A549 (cell line): ENCODE data around the gene ELMOD1.

ENCODE experiments used
- CEBPB ChIP-seq, 2 experiments: fragments of >200 bp in 1 of 2; sonication (Bioruptor Twin) in 1 of 2; formaldehyde crosslinking in 1 of 2; IDR thresholded peaks; 2 replicates each; pipeline ENCODE4 v1.6.1; 2012 to 2016
- EP300 ChIP-seq, 2 experiments: fragments of >200 bp; sonication (Bioruptor Twin); formaldehyde crosslinking; IDR thresholded peaks; 2 replicates in 1 of 2; 3 replicates in 1 of 2; pipeline ENCODE4 v1.6.1; 2016 to 2017
- FOSL2 ChIP-seq, 2 experiments: fragments of 450-650 bp in 1 of 2; fragments of >200 bp in 1 of 2; sonication (Bioruptor Twin) in 1 of 2; formaldehyde crosslinking; IDR thresholded peaks; 2 replicates each; pipeline versions ENCODE4 v1.5.0 to v1.6.1; 2016 to 2020; ENCODE audit warnings: mild to moderate bottlenecking in 1 of 2, moderate library complexity in 1 of 2
- POLR2A ChIP-seq: IDR thresholded peaks from 2 replicates; pipeline ENCODE4 v1.6.1; 2012; ENCODE audit warnings: mild to moderate bottlenecking, low read length
- RAD21 ChIP-seq, 2 experiments: fragments of >200 bp in 1 of 2; sonication (Bioruptor Twin) in 1 of 2; formaldehyde crosslinking in 1 of 2; IDR thresholded peaks in 1 of 2; conservative IDR thresholded peaks in 1 of 2; 2 replicates in 1 of 2; 3 replicates in 1 of 2; pipeline ENCODE4 v1.6.1; 2012 to 2018; ENCODE audit warnings: inconsistent platforms in 1 of 2
- SMC3 ChIP-seq: fragments of >200 bp; sonication (Bioruptor Twin); formaldehyde crosslinking; IDR thresholded peaks from 3 replicates; pipeline ENCODE4 v1.6.1; 2018; ENCODE audit warnings: inconsistent platforms
- TF ChIP-seq, protein P1 (sequence below): fragments of >200 bp; sonication (Bioruptor Twin); formaldehyde crosslinking; IDR thresholded peaks from 3 replicates; pipeline ENCODE4 v1.5.1; 2016
- TF ChIP-seq, protein P2 (sequence below): fragments of 200-600 bp; sonication (generic); IDR thresholded peaks from 2 replicates; pipeline ENCODE4 v1.6.1; 2016; ENCODE audit warnings: antibody characterized with exemption, mild to moderate bottlenecking, moderate library complexity
- TF ChIP-seq, protein P3 (sequence below): IDR thresholded peaks from 2 replicates; pipeline ENCODE4 v1.6.1; 2012

DNA sequence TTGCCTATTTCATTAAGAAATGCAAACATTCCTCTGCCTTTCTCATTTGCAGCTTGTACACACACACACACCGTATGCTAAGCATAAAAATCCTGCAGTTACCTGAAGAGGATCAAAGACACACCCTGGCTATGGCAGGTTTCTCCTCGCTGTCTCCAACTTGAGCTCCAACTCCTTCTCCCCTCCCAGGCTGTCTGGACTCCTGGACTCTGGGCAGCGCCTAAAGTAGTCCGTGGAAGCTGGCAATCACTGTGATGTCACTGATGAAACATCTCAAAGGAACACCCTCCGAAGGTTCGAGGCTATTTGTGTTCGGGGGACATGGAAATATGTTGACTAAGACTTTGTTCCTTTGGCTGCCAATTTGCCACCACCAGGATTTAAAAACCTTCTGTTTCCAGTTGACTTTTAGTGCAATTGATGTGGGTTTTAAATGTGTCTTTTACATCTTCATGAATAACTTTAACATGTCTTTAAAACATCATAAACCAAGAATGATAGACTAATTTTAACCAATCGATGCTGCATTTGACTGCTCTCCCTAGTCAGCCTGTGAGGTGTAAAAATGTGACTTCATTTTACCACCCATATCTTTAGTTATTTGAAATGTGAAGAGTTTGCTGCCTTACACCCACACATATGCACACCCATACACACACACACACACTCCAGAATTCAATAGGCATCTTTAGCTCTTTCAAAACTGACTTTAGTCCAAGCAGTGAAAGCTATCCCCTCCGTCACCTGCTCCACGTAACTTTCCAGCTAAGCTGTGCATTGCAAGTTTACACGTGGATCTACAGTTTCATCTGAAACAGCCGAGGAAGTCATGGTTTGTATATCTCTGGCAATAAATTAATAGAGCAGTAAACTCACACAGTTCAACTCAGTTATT is 121.2 kb downstream of the ELMOD1 start, which contains the start of gene SLN:
- TF ChIP-seq, protein P1, sequence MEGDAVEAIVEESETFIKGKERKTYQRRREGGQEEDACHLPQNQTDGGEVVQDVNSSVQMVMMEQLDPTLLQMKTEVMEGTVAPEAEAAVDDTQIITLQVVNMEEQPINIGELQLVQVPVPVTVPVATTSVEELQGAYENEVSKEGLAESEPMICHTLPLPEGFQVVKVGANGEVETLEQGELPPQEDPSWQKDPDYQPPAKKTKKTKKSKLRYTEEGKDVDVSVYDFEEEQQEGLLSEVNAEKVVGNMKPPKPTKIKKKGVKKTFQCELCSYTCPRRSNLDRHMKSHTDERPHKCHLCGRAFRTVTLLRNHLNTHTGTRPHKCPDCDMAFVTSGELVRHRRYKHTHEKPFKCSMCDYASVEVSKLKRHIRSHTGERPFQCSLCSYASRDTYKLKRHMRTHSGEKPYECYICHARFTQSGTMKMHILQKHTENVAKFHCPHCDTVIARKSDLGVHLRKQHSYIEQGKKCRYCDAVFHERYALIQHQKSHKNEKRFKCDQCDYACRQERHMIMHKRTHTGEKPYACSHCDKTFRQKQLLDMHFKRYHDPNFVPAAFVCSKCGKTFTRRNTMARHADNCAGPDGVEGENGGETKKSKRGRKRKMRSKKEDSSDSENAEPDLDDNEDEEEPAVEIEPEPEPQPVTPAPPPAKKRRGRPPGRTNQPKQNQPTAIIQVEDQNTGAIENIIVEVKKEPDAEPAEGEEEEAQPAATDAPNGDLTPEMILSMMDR, result no peak
- no peak for TF ChIP-seq POLR2A
- TF ChIP-seq FOSL2 (IDR thresholded peaks at IDR 0.05), result no peak
- TF ChIP-seq FOSL2 (CRISPR knock-in tag; IDR thresholded peaks at IDR 0.05), result no peak
- TF ChIP-seq, protein P2, sequence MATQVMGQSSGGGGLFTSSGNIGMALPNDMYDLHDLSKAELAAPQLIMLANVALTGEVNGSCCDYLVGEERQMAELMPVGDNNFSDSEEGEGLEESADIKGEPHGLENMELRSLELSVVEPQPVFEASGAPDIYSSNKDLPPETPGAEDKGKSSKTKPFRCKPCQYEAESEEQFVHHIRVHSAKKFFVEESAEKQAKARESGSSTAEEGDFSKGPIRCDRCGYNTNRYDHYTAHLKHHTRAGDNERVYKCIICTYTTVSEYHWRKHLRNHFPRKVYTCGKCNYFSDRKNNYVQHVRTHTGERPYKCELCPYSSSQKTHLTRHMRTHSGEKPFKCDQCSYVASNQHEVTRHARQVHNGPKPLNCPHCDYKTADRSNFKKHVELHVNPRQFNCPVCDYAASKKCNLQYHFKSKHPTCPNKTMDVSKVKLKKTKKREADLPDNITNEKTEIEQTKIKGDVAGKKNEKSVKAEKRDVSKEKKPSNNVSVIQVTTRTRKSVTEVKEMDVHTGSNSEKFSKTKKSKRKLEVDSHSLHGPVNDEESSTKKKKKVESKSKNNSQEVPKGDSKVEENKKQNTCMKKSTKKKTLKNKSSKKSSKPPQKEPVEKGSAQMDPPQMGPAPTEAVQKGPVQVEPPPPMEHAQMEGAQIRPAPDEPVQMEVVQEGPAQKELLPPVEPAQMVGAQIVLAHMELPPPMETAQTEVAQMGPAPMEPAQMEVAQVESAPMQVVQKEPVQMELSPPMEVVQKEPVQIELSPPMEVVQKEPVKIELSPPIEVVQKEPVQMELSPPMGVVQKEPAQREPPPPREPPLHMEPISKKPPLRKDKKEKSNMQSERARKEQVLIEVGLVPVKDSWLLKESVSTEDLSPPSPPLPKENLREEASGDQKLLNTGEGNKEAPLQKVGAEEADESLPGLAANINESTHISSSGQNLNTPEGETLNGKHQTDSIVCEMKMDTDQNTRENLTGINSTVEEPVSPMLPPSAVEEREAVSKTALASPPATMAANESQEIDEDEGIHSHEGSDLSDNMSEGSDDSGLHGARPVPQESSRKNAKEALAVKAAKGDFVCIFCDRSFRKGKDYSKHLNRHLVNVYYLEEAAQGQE, result no peak
- TF ChIP-seq EP300 (IDR thresholded peaks at IDR 0.05), result no peak
- TF ChIP-seq, protein P3, sequence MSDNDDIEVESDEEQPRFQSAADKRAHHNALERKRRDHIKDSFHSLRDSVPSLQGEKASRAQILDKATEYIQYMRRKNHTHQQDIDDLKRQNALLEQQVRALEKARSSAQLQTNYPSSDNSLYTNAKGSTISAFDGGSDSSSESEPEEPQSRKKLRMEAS, result no peak
- TF ChIP-seq RAD21 (conservative IDR thresholded peaks at IDR 0.05 in 1 of 2, IDR thresholded peaks at IDR 0.05 in 1 of 2), result no peak
- no peak for TF ChIP-seq SMC3
- TF ChIP-seq CEBPB (IDR thresholded peaks at IDR 0.05), result no peak
